Uterus (tissue), 4 donors: ENCODE results near the gene COL5A1. TPM values are rescaled to one million over a fixed set of nuclear protein-coding genes. Genes with fewer than 3 reads are reported as not detected.
"Not testable (repeated sequence)": the region's sequence is repeated elsewhere in the genome, so short reads cannot be mapped to it uniquely, and the experiment has no call there.

Experiments used
- DNase-seq, 2 donors: peaks; one replicate each; pipeline ENCODE4 v3.0.0-alpha.2; 2019 to 2020
- H3K27ac ChIP-seq, 2 donors: fragments of 200-600 bp; sonication (generic); 1 replicate in 1 of 2; 2 replicates in 1 of 2; pipeline ENCODE4 v1.5.1; 2016 to 2018
- H3K27me3 ChIP-seq, 2 donors: fragments of 200-600 bp; sonication (generic); one replicate each; pipeline ENCODE4 v1.5.1; 2018 to 2019; ENCODE audit warnings: control low read depth in 1 of 2
- H3K36me3 ChIP-seq, 2 donors: fragments of 200-600 bp; sonication (generic); one replicate each; pipeline ENCODE4 v1.5.1; 2019; ENCODE audit warnings: control low read depth in 1 of 2
- H3K4me1 ChIP-seq, 2 donors: fragments of 200-600 bp; sonication (generic); one replicate each; pipeline ENCODE4 v1.5.1; 2018 to 2019; ENCODE audit warnings: control low read depth in 1 of 2
- H3K4me3 ChIP-seq, 2 donors: fragments of 200-600 bp; sonication (generic); 1 replicate in 1 of 2; 2 replicates in 1 of 2; pipeline ENCODE4 v1.5.1; 2018 to 2019; ENCODE audit warnings: mild to moderate bottlenecking in 1 of 2
- H3K9me3 ChIP-seq, 2 donors: fragments of 200-600 bp; sonication (generic); one replicate each; pipeline ENCODE4 v1.5.1; 2019; ENCODE audit warnings: control low read depth in 1 of 2
- CTCF ChIP-seq, 4 experiments: fragments of 200-600 bp in 2 of 4; fragments of 450-650 bp in 2 of 4; sonication (generic) in 2 of 4; IDR thresholded peaks; one replicate each; pipeline ENCODE4 v1.5.1; 2016 to 2019; ENCODE audit warnings: antibody characterized with exemption in 4 of 4, mild to moderate bottlenecking in 2 of 4, moderate library complexity in 1 of 4
- POLR2A ChIP-seq, 2 donors: fragments of 450-650 bp; IDR thresholded peaks; one replicate each; pipeline ENCODE4 v1.6.1; 2016; ENCODE audit warnings: antibody characterized with exemption in 2 of 2, mild to moderate bottlenecking in 1 of 2, moderate library complexity in 1 of 2
- intact Hi-C: fragments of 100-400 bp; cut with DNase I; formaldehyde crosslinking; loops from one replicate; pipeline ENCODE4 v1.15.1; 2023; ENCODE audit warnings: low total_unique reads
- total RNA-seq, 4 donors: library from RNA; depleted of rRNA in 3 of 4; stranded (reverse); fragments of >200 nt in 3 of 4; gene quantifications; one replicate each; pipeline versions ENCODE4 v1.1.0 to v1.2.4, GENCODE V29; 2014 to 2023
- donor health status: DM: yes; HTN: yes; CAD: no.

Gene COL5A1
- total RNA-seq, 4 donors from 2014 or later = 21.2 to 604 (median 129) TPM

- H3K4me3 ChIP-seq = no peak overlapping the region
- no peaks in the 10 kb centered on the region for H3K9me3 ChIP-seq
- H3K4me1 ChIP-seq = peaks cover 32 to 33% of the 10 kb centered on the region in 2 donors
- intact Hi-C loops = no loop called here
- H3K36me3 ChIP-seq = no peaks in the 10 kb centered on the region
- DNase-seq = peak in 1 of 2 donors; percentile 17
- H3K27me3 ChIP-seq = no peaks in the 10 kb centered on the region
- peak overlapping the region; percentile 83 to 86 for H3K27ac ChIP-seq
- TF ChIP-seq POLR2A (IDR thresholded peaks at IDR 0.05) = no peak
These were observed 21.5 kb downstream of the COL5A1 start for GRCh38 chr9:134663084-134663483.

GRCh38 chr9:134663753-134664415, 22.3 kb downstream of the COL5A1 start:
- Histone ChIP-seq H3K4me3 (no peak overlapping the region), H3K9me3 (no peaks in the 10 kb centered on the region), H3K27me3 (no peaks in the 10 kb centered on the region), H3K27ac (peak overlapping the region; percentile 83 to 86), H3K4me1 (peaks cover 27 to 32% of the 10 kb centered on the region in 2 donors), H3K36me3 (no peaks in the 10 kb centered on the region)
- intact Hi-C loops = no loop called here
- no peak for TF ChIP-seq CTCF (IDR thresholded peaks at IDR 0.05)
- TF ChIP-seq POLR2A (IDR thresholded peaks at IDR 0.05) = no peak
- peak in 1 of 2 donors; percentile 32 for DNase-seq

GRCh38 chr9:134664446-134664845, 22.8 kb downstream of the COL5A1 start:
- Histone ChIP-seq H3K9me3 (no peaks in the 10 kb centered on the region), H3K27me3 (no peaks in the 10 kb centered on the region), H3K36me3 (no peaks in the 10 kb centered on the region), H3K27ac (peak overlapping the region; percentile 83 to 86), H3K4me1 (peaks cover 23 to 32% of the 10 kb centered on the region in 2 donors), H3K4me3 (no peak overlapping the region)
- TF ChIP-seq POLR2A (IDR thresholded peaks at IDR 0.05) (no peak), CTCF (IDR thresholded peaks at IDR 0.05) (no peak)
- no peak for DNase-seq
- intact Hi-C loops = no loop called here

GRCh38 chr9:134666208-134666607, 24.6 kb downstream of the COL5A1 start:
- TF ChIP-seq CTCF (IDR thresholded peaks at IDR 0.05) = no peak
- TF ChIP-seq POLR2A (IDR thresholded peaks at IDR 0.05) = no peak
- no peaks in the 10 kb centered on the region for H3K36me3 ChIP-seq
- H3K4me1 ChIP-seq = peaks cover 28 to 38% of the 10 kb centered on the region in 2 donors
- no peaks in the 10 kb centered on the region for H3K27me3 ChIP-seq
- intact Hi-C loops = no loop called here
- DNase-seq = no peak
- H3K9me3 ChIP-seq = no peaks in the 10 kb centered on the region
- peak overlapping the region in 1 of 2 donors; percentile 83 for H3K27ac ChIP-seq
- H3K4me3 ChIP-seq = no peak overlapping the region

- H3K27ac ChIP-seq = peak overlapping the region in 1 of 2 donors; percentile 83
- H3K36me3 ChIP-seq = no peaks in the 10 kb centered on the region
- no peaks in the 10 kb centered on the region for H3K9me3 ChIP-seq
- DNase-seq = no peak
- H3K4me3 ChIP-seq = no peak overlapping the region
- intact Hi-C loops = no loop called here
- no peaks in the 10 kb centered on the region for H3K27me3 ChIP-seq
- TF ChIP-seq CTCF (IDR thresholded peaks at IDR 0.05) = no peak
- no peak for TF ChIP-seq POLR2A (IDR thresholded peaks at IDR 0.05)
- H3K4me1 ChIP-seq = peaks cover 27 to 33% of the 10 kb centered on the region in 2 donors
These were observed 25.2 kb downstream of the COL5A1 start for GRCh38 chr9:134666831-134667230.

GRCh38 chr9:134668977-134669376, 27.4 kb downstream of the COL5A1 start:
- intact Hi-C loops, H3K27me3 ChIP-seq, H3K9me3 ChIP-seq, H3K36me3 ChIP-seq, DNase-seq, H3K4me3 ChIP-seq: not testable (repeated sequence)
- H3K4me1 ChIP-seq = peaks cover 13 to 15% of the 10 kb centered on the region in 2 donors
- H3K27ac ChIP-seq = peak overlapping the region; percentile 19 to 70
